K562 (cell line): ENCODE data around the gene MTF1. TPM values are rescaled to one million over a fixed set of nuclear protein-coding genes. Genes with fewer than 3 reads are reported as not detected.

ENCODE experiments used
- ATAC-seq: fragments of 200-7000 bp; cut with Tn5 transposase; 3 replicates; pipeline ENCODE4 v1.9.1; 2020; ENCODE audit warnings: moderate library complexity
- BruUV-seq: library from RNA; stranded (reverse); fragments of 400-500 nt; replicated peaks from 2 replicates; lab custom pipeline; 2021; lab: Mats Ljungman, UMichigan
- CTCF ChIA-PET: fragments of 300-600 bp; formaldehyde crosslinking; extraction: SDS; loops from one replicate; lab custom pipeline; 2021; ENCODE audit warnings: low intra/inter-chr PET ratio; lab: Yijun Ruan, JAX
- POLR2A ChIA-PET: fragments of 300-600, 350-650 bp; sonication (Branson Sonifier 250); formaldehyde crosslinking; extraction: SDS; loops from one replicate; lab custom pipeline; 2021; ENCODE audit warnings: antibody characterized with exemption, inconsistent platforms; lab: Yijun Ruan, JAX
- DNase-seq, 4 experiments: peaks; one replicate each; pipeline versions ENCODE4 v3.0.0 to v3.0.0-alpha.2; 2011 to 2018; ENCODE audit warnings: low spot score in 3 of 4, mixed read lengths in 3 of 4; ENCODE audit errors: extremely low read depth in 1 of 4
- FAIRE-seq: peaks from 2 replicates; lab custom pipeline; 2011; peaks lifted over from hg19 to GRCh38; lab: Jason Lieb, UNC
- H2AFZ ChIP-seq: 2 replicates; pipeline ENCODE4 v1.6.0; 2011; ENCODE audit warnings: low read depth, low read length, control low read depth, inconsistent platforms
- H3K27ac ChIP-seq: fragments of 200-600 bp; 3 replicates; pipeline ENCODE4 v1.8.0; 2011; ENCODE audit warnings: low read depth, mild to moderate bottlenecking, control low read depth, inconsistent platforms, low read length, moderate library complexity, mixed read lengths; ENCODE audit errors: extremely low read depth
- H3K27me3 ChIP-seq, 2 experiments: fragments of 300-600 bp in 1 of 2; 2 replicates in 1 of 2; 3 replicates in 1 of 2; pipeline versions ENCODE4 v1.6.0 to v1.8.0; 2011; ENCODE audit warnings: inconsistent platforms in 2 of 2, low read length in 2 of 2, mild to moderate bottlenecking in 1 of 2, mixed read lengths in 1 of 2, moderate library complexity in 1 of 2; ENCODE audit not compliant: control insufficient read depth in 2 of 2, insufficient read depth in 2 of 2
- H3K36me3 ChIP-seq: fragments of 300-600 bp; 3 replicates; pipeline ENCODE4 v1.8.0; 2011; ENCODE audit warnings: mild to moderate bottlenecking, low read length, inconsistent platforms; ENCODE audit not compliant: control insufficient read depth, insufficient read depth
- H3K4me1 ChIP-seq, 2 experiments: fragments of 200-600 bp in 1 of 2; replicated peaks in 1 of 2; 2 replicates in 1 of 2; 3 replicates in 1 of 2; pipeline versions ENCODE4 v1.5.1 to v1.8.0; 2011; ENCODE audit warnings: inconsistent platforms in 2 of 2, low read length in 2 of 2, mild to moderate bottlenecking in 1 of 2, mixed read lengths in 1 of 2, moderate library complexity in 1 of 2; ENCODE audit not compliant: control insufficient read depth in 2 of 2, insufficient read depth in 2 of 2
- H3K4me2 ChIP-seq: 2 replicates; pipeline ENCODE4 v1.6.1; 2011; ENCODE audit warnings: low read length, control low read depth, inconsistent platforms, mixed read lengths; ENCODE audit not compliant: insufficient read depth
- H3K4me3 ChIP-seq: fragments of 200-600 bp; sonication (generic), shearing (Covaris generic); 2 replicates; pipeline ENCODE4 v1.5.1; 2016; ENCODE audit warnings: control low read depth, inconsistent platforms
- H3K79me2 ChIP-seq: fragments of 200-600 bp; 3 replicates; pipeline ENCODE4 v1.8.0; 2011; ENCODE audit warnings: low read length, inconsistent platforms; ENCODE audit not compliant: control insufficient read depth, insufficient read depth
- H3K9ac ChIP-seq, 2 experiments: 2 replicates each; pipeline versions ENCODE4 v1.6.0 to v1.6.1; 2011; ENCODE audit warnings: low read depth in 2 of 2, low read length in 2 of 2, control low read depth in 1 of 2, inconsistent platforms in 1 of 2, mild to moderate bottlenecking in 1 of 2, mixed read lengths in 1 of 2; ENCODE audit not compliant: insufficient read depth in 1 of 2
- H3K9me1 ChIP-seq: one replicate; pipeline ENCODE4 v1.6.0; 2011; ENCODE audit warnings: inconsistent platforms, mild to moderate bottlenecking, low read length, moderate library complexity; ENCODE audit not compliant: control insufficient read depth, insufficient read depth
- H3K9me3 ChIP-seq: replicated peaks from 2 replicates; pipeline ENCODE4 v1.5.1; 2011; ENCODE audit warnings: low read depth, low read length, inconsistent platforms; ENCODE audit not compliant: control insufficient read depth, insufficient read depth
- H4K20me1 ChIP-seq: replicated peaks from 2 replicates; pipeline ENCODE4 v1.6.1; 2011; ENCODE audit warnings: low read length, inconsistent platforms, mixed read lengths; ENCODE audit not compliant: control insufficient read depth, insufficient read depth
- C11orf30 ChIP-seq: fragments of 450-650 bp; IDR thresholded peaks from 2 replicates; pipeline ENCODE4 v1.6.1; 2016; ENCODE audit warnings: low read depth, mild to moderate bottlenecking
- DACH1 ChIP-seq: fragments of 450-650 bp; IDR thresholded peaks from 2 replicates; pipeline ENCODE4 v1.6.1; 2018; ENCODE audit not compliant: partially characterized antibody
- MAFG ChIP-seq: fragments of 450-650 bp; conservative IDR thresholded peaks from 2 replicates; pipeline ENCODE4 v1.6.1; 2016; ENCODE audit warnings: missing genetic modification characterization, missing compliant biosample characterization
- MIER1 ChIP-seq: fragments of 450-650 bp; IDR thresholded peaks from 2 replicates; pipeline ENCODE4 v1.6.1; 2016; ENCODE audit warnings: antibody characterized with exemption, mild to moderate bottlenecking, low read depth
- SPI1 ChIP-seq: IDR thresholded peaks from 2 replicates; pipeline ENCODE4 v1.6.1; 2011; ENCODE audit warnings: low read depth, low read length, control low read depth, borderline replicate concordance
- ZNF316 ChIP-seq: fragments of 450-650 bp; IDR thresholded peaks from 2 replicates; pipeline ENCODE4 v1.6.1; 2016
- ZNF384 ChIP-seq: IDR thresholded peaks from 2 replicates; pipeline ENCODE4 v1.6.1; 2012; ENCODE audit warnings: low read depth, low read length, improper control_type of control experiment
- WGBS: fragments of 100-300 bp; shearing (Covaris generic); methylation state at CpG from one replicate; pipeline ENCODE4 v1.1.6; 2016; ENCODE audit warnings: low coverage, mixed read lengths; ENCODE audit not compliant: insufficient coverage; ENCODE audit errors: missing lambda C conversion rate; 5-methylcytosine and 5-hydroxymethylcytosine counted together
- in situ Hi-C: fragments of 300-500 bp; cut with MboI; formaldehyde crosslinking; loops from 4 replicates; pipeline ENCODE4 v1.15.0; 2018; ENCODE audit warnings: inconsistent platforms, mixed read lengths
- intact Hi-C: fragments of 100-400 bp; cut with micrococcal nuclease; formaldehyde crosslinking; loops from 2 replicates; pipeline ENCODE4 v1.14.2; 2022
- polyA plus RNA-seq, 8 experiments: library from polyadenylated mRNA; depleted of rRNA in 4 of 8; stranded (reverse) in 5 of 8; unstranded in 3 of 8; fragments of >200 nt; fragmentation: Nextera tagmentation in 2 of 8; fragmentation: Illumina TruSeq in 1 of 8; extraction: Ambion mirVana in 2 of 8; extraction: Trizol in 1 of 8; gene quantifications; 2 replicates each; pipeline versions ENCODE4 v1.2.1 to v1.2.3, GENCODE V29; 2011 to 2014; ENCODE audit warnings: inconsistent platforms in 1 of 8, missing spikeins in 1 of 8
- total RNA-seq, 7 experiments: library from RNA; depleted of rRNA in 6 of 7; stranded (reverse); fragments of >200 nt in 6 of 7; fragmentation: Illumina TruSeq in 2 of 7; extraction: Trizol in 2 of 7; gene quantifications; 2 replicates each; pipeline versions ENCODE4 v1.2.1 to v1.2.3, GENCODE V29; 2011 to 2021; ENCODE audit warnings: low replicate concordance in 1 of 7

MTF1 gene
- total and polyA plus RNA-seq, 9 of the 15 experiments (the other 6 are each of a cell fraction or from before 2014, with no cell fraction given), result 1.1 to 12.2 (median 4.3) TPM

GRCh38 chr1:37851782-37852210, 7.6 kb downstream of the MTF1 start:
- Histone ChIP-seq H3K9ac (no peak overlapping the region), H4K20me1 (0 out of 2 replicates have a peak, but pooled peaks cover 7% of the 10 kb centered on the region), H3K4me1 (peaks cover 6 to 20% of the 10 kb centered on the region in 2 experiments; a peak in 4 of 5 replicates), H3K36me3 (peaks cover 38% of the 10 kb centered on the region; the same call in 2 of the 3 replicates), H3K9me1 (no peaks in the 10 kb centered on the region), H3K9me3 (no peaks in the 10 kb centered on the region), H3K4me3 (no peak overlapping the region), H2AFZ (no peak overlapping the region), H3K27ac (no peak overlapping the region), H3K4me2 (no peak overlapping the region), H3K79me2 (peaks cover 53% of the 10 kb centered on the region), H3K27me3 (no peaks in the 10 kb centered on the region)
- peak; percentile 19; the same call in 2 of the 3 replicates for ATAC-seq
- TF ChIP-seq SPI1 (peak; percentile 55; the same call in 1 of the 2 replicates), DACH1 (no peak), ZNF316 (peak; percentile 81), MAFG (tag) (0 out of 2 replicates have a peak, but pooled peaks have one; percentile 28), MIER1 (no peak), C11orf30 (peak; percentile 39; the same call in 1 of the 2 replicates)
- no peak for DNase-seq
- in situ Hi-C loops, result no loop called here
- peak; percentile 23 for FAIRE-seq
- CTCF ChIA-PET, result no interaction called here
- POLR2A ChIA-PET, result interaction anchor here (0.6 to 1.4 kb wide), 4 partner anchors 8 to 283 kb away, joined by 3 to 7 read pairs (median 4); partner anchors contain the start of gene MTF1
- 50% methylated on average over 2 of the region's 2 CpGs for WGBS
- intact Hi-C loops, result no loop called here
- BruUV-seq, result no TSS peak

GRCh38 chr1:37851262-37851661, 8.1 kb downstream of the MTF1 start:
- intact Hi-C loops, result no loop called here
- no peak for TF ChIP-seq ZNF384

More at GRCh38 chr1:37851262-37851661, 8.1 kb downstream of the MTF1 start:
- Histone ChIP-seq H3K79me2 (peaks cover 56% of the 10 kb centered on the region), H3K27ac (no peak overlapping the region), H2AFZ (no peak overlapping the region), H3K27me3 (no peaks in the 10 kb centered on the region), H3K9me1 (no peaks in the 10 kb centered on the region), H3K4me1 (peaks cover 6 to 22% of the 10 kb centered on the region in 2 experiments; a peak in 4 of 5 replicates), H3K9me3 (no peaks in the 10 kb centered on the region), H3K4me2 (no peak overlapping the region), H3K4me3 (no peak overlapping the region), H4K20me1 (0 out of 2 replicates have a peak, but pooled peaks cover 7% of the 10 kb centered on the region), H3K36me3 (peaks cover 36% of the 10 kb centered on the region; the same call in 2 of the 3 replicates), H3K9ac (no peak overlapping the region)
- DNase-seq (no peak), ATAC-seq (no peak), FAIRE-seq (no peak)
- no TSS peak for BruUV-seq
- in situ Hi-C loops, result no loop called here
- ChIA-PET CTCF (no interaction called here), POLR2A (interaction anchor here (0.6 to 1.4 kb wide), 7 partner anchors 8 to 283 kb away, joined by 3 to 7 read pairs (median 4); partner anchors contain the start of gene MTF1)
